ENCODE results near the gene SLC25A38.

Gene SLC25A38

DNA sequence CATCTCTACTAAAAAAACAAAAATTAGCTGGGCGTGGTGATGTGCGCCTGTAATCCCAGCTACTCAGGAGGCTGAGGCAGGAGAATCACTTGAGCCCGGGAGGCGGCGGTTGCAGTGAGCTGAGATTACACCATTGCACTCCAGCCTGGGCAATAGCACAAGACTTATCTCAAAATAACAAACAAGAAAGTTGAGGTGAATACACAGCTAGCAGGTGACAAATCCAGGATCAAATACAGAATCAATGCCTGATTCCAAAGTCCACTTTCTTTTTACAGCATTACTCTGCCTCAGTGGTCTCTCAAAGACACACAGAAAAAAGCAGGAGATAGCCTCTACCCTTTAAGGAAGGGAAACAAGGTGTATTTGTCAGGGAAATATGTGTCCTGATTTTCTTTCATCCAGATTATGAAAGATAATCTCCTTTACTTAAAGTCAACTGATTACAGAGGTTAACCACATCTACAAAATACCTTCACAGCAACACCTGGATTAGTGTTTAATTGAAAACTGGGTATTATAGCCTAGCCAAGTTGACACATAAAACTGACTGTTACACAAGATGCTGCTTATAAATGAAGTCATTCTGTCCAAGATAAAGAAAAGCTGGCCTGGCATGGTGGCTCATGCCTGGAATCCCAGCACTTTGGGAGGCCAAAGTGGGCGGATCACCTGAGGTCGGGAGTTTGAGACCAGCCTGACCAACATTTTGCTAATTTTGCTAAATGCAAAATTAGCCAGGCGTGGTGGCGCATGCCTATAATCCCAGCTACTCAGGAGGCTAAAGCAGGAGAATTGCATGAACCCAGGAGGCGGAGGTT is 4.0 kb upstream of the SLC25A38 start:
- no peak for DNase-seq

DNA sequence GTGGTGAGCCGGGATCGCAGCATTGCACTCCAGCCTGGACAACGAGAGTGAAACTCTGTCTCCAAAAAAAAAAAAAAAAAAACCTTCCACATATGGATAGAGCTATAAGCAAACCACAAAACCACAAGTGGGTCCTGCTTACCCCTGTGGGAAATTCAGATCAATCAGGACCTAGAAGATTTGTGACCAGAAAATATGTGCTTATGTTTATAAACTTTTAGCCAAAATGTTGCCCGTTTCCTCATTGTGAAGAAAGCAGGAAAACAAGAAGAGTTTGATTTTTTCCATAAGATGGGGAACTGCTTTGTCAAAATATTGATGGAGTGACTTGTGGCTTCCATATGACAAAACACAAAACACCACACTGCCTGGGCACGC is 3.4 kb upstream of the SLC25A38 start:
- no peak for DNase-seq

DNA sequence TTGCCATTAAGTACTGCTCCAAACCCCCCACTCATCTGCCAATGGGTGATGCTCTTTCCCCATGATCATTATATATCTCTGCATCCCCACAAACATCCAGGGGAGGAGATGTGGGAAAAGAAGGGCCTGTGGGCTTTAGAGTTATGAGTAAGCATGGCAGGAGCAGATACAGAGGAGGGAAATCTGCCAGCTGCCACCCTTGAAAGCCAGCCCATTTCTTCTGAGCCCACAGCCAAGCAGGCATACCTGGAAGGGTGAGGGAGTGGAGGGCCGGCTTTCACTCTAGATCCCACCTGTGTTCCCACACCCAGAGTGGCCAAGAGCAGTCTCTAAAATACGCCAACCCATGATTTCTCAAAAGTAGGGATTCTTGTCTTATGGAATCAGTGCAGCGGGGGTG is 1.7 kb upstream of the SLC25A38 start:
- DNase-seq, result no peak

DNA sequence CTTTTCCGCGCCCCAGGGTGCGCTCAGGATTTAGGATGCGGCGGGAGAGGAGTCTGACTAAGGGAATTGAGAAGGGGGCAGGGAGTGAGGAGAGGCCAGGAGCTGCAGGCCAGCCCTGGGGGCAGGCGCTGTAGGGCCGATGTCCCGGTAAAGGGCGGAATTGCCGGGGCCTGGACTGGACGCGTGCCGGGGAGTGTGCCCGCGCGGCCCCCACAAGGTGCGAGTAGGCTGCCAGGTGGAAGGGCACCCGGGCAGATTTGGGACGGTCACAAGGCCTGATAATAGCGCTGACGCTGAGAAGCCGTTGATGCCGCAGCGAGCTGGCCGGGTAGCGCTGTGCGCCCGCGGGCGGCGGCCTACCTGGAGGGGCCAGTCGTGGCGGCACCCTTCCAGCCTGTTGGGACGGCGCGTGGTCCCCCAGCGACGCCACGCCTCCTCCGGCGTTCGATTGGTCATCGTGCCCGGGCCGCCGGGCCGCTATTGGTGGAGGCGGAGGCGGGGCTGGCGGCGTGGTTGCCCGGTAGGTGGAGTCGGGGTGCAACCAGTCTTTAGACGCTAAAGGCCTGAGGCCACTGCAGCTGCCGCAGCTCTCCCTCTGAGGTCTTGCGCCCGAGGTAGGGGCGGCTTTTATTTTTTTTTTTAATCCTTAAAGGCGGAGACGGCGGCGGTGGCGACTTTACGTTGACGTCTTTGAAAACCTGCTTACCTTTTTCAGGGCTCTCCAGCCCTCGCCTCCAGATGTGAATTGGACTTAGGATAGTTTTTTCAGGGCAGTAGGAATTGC is 903 bp downstream of the SLC25A38 start:
- DNase-seq, result no peak

DNA sequence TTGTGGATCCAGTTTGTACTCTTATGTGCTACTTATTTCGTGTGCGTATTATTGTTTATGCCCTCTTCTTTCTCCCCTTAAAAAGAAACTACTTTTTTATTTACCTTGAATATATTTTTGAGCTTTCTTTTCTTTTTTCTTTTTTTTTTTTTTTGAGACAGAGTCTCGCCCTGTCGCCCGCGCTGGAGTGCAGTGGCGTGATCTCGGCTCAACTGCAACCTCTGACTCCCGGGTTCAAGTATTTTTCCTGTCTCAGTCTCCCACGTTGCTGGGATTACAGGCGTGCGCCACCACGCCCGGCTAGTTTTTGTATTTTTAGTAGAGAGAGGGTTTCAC is 1.5 kb downstream of the SLC25A38 start:
- no peak for DNase-seq

DNA sequence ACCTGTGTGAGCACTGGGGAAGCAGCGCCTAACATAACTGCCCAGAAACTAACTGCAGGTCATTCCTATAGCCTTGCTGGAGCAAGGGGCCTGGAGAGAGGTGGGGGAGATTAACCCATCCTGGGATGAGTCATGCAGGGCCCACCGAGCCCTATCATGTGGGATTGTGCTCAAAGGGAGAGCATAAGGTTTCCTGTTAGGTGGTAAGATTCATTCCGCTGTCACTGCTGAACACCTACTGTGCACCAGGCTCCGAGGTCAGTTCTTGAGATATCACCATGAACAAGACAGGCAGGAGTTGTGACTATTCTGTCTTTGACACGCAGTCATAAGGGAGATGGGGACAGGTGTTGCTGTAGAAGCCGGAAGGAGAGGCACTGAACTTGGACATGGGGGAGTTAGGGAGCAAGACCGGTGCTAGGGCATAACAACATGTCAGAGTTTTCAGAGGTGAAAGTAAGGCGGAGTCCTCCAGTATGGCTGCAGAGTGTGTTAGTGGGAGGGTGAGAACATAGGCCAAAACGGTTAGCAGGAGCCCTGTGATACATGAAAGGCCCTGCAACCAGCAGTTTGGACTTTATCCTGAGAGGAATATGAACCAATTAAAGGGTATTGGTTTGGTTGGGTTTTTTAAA is 2.4 kb downstream of the SLC25A38 start:
- no peak for DNase-seq

DNA sequence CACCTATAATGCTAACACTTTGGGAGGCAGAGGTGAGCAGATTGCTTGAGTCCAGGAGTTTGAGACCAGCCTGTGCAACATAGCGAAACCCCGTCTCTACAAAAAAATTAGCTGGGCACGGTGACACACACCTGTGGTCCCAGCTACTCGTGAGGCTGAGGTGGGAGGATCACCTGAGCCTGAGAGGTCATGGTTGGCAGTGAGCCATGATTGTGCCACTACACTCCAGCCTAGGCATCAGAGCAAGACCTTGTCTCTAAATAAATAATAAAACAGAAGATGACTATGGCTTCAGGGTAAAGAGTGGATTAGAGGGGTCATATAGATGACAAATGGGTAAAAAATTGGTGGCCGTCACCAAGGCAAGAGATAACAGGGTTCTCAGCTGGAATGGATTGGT is 3.1 kb downstream of the SLC25A38 start:
- DNase-seq, result no peak

DNA sequence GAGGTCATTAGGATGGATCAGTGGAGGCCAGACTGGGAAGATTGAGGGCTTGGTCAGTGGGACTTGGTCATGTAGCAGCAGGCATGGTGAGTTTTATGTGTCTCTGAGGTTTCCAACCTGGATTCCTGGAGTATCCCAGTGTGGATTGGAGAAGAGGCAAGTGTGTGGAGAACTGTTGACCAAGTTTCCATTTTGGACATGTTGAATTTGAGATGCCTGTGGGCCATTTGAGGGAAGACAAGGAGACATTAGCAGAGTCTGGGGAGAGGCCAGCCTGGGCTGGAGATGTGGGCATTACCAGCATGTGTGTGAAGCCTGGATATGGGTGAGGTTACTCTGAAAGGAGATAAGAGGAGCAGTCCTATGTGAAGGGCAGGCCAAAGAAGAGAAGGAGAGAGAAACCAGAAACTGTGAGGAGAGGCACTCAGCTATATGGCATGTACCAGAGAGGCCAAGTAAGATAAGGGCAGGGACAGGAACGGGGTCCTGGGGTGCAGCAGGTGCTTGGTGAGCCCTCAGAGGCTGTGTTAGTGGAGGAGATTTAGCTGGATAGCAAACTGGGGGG is 4.3 kb downstream of the SLC25A38 start:
- no peak for DNase-seq

DNA sequence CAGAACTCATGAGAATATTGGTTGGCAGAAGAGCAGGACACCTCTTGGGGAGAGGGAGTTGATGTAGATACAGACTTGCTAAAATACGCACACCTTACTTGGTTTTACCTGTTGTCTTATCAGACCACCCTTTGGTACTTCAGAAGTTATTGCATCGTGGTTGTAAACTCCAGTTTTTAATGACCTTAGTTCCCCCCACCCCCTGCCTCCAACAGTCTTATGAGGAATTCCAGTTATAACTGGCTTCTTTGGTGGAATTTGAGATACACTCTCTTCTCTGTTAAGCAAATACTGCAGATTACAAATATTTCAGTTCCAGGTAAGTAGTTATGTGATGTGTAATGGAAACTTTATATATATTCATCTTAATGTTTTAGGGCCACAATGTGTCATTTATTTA is 5.0 kb downstream of the SLC25A38 start:
- no peak for DNase-seq

DNA sequence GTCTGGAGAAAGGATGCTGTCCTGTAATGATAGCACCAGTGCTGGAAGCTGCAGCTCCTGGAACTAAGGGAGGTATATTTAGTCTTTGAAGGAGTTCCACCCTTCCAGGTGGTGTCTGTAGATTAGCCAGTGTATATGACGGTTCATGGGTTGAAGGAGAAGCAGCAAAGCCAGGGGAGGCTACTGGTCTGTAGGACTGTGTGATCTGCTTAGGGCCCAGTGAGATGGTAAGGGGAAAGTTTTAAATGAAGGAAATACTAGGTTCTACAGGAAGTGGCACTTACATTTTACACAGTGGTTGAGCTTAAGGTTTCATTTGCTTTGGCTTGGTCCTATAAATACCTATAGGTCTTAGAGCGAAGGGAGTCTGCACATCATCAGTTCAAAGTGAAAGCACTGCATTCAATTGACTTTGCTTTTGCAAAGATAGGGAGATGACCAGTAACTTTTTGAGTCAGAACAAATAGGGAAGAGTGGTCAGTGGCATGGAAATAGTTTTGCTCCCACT is 5.6 kb downstream of the SLC25A38 start:
- DNase-seq, result no peak

DNA sequence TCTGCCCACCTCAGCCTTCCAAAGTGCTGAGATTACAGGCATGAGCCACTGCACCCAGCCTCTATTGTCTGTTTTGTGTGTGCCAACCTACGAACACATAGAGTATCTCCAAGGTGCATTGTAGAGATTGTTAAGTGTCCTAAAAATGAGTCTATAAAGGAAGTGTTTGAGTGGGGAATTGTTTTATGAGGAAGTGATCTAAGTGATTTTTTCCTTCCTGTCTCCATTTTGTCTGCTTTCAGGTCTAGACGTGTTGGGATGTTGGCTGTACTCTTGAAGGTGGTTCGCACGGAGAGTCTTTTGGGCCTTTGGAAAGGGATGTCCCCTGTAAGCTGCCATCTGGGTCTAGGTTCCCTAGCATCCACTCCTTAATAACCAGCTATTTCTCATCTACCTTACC is 7.0 kb downstream of the SLC25A38 start:
- no peak for DNase-seq

DNA sequence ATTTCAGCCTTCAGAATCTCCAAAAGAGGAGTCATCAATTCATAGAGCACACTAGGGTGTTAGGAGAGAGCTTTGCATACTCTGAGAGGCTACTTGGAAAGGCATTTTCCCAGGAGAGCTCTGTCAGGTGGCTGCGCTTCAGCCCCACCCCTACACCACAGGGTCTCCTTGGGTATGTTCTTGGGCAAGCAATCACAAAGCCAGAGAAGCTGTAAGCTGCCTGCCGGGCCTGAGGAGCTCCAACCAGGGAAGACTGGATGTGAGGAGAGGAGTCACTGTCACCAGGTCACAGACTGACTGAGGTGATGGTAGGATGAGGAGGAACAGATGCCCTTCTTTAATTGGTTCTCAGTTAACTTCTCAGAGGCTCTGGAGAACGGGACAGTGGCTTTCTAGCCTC is 13.5 kb downstream of the SLC25A38 start:
- DNase-seq, result no peak

DNA sequence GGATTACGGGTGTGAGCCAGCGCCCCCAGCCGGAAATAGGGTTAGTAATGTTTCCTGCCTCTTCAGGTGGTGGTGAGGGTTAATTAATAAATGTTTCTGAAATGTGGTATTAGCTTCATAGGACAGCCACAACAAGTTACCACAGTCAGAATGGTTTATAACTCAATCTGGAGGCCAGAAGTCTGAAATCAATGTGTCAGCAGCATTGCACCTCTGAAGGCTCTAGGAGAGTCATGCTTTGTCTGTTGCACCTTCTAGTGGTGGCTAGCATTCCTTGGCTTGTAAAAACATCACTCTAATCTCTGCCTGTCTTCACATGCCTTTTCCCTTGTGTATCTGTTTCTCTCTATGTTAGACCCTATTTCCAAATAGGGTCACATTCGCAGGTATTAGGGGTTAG is 15.5 kb downstream of the SLC25A38 start:
- DNase-seq, result no peak

DNA sequence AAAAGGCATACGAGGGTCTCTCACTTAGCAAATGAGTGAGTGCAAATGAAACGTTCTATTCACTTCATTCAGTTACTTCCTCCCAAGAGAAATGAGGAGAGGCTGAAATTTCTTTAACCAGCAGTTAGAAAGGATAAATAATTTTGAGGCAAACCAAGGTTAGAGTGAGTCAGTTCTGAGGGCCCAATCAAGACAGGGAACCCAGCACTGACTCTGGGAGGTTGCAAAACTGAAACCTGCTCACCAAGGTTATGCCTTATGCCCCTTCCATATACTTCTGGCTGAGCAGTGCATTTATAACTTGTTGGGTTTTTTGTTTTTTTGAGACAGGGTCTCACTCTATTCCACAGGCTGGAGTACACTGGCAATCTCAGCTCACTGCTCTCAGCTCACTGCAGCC is 18.8 kb downstream of the SLC25A38 start:
- DNase-seq, result no peak

DNA sequence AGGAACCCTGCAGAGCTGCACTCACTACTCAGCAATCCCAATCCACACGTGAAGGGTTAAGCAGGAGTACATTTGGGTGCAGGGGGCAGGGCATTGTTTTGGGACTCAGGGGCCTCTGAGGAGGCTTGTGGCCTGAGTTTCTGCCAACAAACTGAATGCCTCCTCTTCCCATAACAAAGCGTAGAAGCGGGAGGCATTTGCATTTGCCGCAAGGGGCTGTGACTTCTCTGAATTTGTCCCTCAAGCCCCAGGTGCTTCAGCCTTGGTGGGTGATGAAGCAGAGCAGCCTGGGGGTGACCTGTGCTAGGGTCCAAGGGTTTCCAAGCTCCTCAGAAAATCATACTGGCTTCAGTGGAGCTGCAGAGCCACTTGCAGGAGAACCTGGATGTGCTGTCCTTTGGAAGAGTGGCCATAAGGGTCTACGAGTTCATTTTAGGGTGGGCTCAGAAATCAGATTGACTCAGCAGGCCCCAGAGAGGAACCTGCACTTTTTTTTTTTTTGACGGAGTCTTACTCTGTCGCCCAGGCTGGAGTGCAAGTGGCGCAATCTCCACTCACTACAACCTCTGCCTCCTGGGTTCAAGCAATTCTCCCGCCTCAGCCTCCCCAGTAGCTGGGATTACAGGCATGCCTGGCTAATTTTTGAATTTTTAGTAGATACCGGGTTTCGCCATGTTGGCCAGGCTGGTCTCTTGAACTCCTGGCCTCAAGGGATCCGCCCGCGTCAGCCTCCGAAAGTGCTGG is 21.9 kb downstream of the SLC25A38 start:
- DNase-seq, result no peak

DNA sequence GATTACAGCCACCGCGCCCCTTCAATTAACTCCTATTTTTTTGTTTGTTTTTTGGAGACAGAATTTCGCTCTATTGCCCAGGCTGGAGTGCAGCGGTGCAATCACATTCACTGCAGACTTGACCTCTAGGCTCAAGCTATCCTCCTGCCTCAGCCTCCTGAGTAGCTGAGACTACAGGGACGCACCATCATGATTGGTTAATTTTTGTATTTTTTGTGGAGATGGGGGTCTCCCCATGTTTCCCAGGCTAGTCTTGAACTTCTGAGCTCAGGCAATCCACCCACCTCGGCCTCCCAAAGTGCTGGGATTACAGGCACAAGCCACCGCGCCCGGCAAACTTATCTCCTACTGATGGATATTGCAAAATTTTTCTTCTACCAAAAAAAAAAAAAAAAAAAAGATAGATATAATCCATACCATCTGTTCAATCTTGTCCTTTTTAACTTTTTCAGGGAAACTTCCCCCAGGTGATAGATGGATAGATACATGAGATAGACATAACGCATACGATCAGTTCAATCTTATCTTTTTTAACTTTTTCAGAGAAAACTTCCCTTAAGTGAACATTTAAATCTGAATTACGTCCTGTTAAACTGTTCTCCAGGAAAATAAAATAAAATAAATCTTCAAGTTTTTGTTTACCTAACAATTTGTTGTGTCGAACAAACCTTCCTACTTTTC is 22.7 kb downstream of the SLC25A38 start:
- DNase-seq, result no peak

DNA sequence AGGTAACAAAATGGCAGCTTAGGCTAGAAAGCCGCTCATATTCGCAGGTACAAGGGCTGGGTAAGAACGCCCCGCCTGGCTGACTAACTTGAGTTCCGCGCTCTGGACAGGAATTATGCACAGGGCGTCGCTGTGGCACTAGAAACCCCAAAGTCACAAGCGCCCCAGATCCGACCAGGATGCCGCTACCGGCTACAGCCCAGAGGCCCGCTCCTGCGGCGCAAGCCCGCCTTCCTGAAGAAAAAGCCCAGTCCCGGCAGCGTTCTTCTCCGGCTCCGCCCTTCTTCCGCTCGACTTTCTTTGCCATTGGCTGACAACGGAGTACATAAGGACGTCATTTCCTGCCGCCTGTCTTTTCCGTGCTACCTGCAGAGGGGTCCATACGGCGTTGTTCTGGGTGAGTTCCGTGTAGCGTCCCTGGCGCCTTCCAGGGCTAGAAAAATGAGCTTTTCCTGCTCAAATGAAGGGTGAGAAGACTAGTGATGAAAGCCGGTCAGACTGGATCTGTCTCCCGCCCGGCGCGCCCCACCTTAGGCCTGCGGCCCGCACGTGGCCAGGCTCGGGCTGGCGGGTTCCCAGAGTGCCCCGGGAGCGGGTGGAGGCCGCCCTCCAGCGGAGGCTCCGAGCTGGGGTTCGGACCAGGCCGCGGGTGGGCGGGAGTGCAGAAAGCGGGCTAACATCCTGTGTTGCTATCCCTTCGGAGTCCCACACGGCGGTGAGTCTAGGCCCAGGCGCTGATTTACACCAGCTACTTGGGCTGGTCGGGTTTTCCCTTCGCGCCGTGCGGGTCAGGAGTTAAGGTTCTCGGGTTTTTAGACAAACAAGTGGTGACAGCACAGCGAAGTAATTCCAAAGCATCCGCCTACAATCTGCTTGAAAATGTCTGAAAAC is 23.4 kb downstream of the SLC25A38 start, which contains the start of gene RPSA:
TSS of gene RPSA (plus strand) at position 353 of the 891 bp plus-strand sequence. CDS start 934 bp downstream, outside the sequence.
- DNase-seq, result peak; percentile 84 to 96

DNA sequence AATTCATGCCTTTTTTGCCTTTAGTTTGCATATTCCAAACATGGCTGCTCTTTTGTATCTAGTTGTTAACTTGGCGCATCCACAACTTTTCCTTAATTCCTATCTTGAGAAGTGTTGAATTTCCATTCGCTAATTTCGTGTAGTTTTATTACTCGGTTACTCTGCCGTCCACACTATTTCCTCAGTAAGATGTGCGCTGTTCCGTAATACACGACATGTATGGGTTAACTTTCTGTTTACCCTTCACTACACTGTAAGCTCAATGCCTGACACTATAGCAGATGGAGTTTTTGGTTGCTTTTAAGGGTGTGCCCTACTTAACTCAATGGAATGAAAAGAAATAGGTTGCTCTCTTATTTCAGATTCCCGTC is 24.1 kb downstream of the SLC25A38 start:
- DNase-seq, result no peak

DNA sequence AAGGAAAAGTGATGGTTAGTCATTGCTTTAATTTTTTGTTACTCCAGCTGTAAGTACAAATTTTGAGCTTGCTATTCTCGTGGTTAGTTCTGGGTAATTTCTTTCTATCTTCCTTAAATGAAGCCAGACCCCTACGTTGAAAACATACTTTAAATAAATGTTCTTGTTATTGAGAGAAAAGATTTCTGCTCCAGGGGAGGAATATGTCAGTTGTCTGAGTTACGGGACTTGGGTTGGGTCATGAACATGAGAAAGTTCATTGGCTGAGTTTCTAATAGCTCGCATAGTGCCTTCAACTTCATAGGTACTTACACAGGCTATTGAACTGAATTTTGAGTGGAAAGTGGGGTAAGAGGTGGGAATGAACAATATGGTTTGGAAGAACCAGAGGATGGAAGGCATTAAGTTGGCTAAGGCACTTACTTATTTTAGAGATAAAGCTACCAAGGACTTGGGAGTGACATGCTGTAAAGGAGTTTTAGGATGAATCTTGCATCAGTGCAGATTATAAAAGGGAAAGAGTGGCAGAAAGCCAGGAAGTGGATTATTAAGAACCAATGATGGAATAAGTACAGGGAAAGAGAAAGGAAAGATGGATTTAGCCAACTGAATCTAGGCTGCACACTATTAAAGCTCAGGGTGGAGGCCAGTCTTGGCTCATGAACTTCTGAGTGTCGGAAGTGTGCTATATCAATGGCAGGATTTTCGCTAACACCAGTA is 24.8 kb downstream of the SLC25A38 start:
- DNase-seq, result no peak

Data from NCI-H524 (cell line).